Liver (tissue), 9 donors: Measurements from ENCODE around the gene NAP1L4. TPM values are rescaled to one million over a fixed set of nuclear protein-coding genes. Genes with fewer than 3 reads are reported as not detected.

Experiments
- DNase-seq: peaks from one replicate; pipeline ENCODE4 v3.0.0-alpha.2; 2017; ENCODE audit warnings: low spot score
- H3K27ac ChIP-seq, 2 donors: one replicate each; pipeline ENCODE4 v1.7.0; 2013; ENCODE audit warnings: inconsistent platforms in 2 of 2, low read length in 2 of 2, control low read depth in 1 of 2, low read depth in 1 of 2, mild to moderate bottlenecking in 1 of 2
- H3K27me3 ChIP-seq, 4 donors: one replicate each; pipeline versions ENCODE4 v1.6.1 to v1.7.0; 2013; ENCODE audit warnings: low read length in 3 of 4, inconsistent platforms in 1 of 4, mild to moderate bottlenecking in 1 of 4, moderate library complexity in 1 of 4; ENCODE audit not compliant: control insufficient read depth in 4 of 4, insufficient read depth in 4 of 4
- H3K36me3 ChIP-seq, 4 donors: one replicate each; pipeline versions ENCODE4 v1.6.1 to v1.7.0; 2013; ENCODE audit warnings: low read length in 3 of 4, mild to moderate bottlenecking in 3 of 4, low read depth in 1 of 4, moderate library complexity in 1 of 4; ENCODE audit not compliant: control insufficient read depth in 4 of 4, insufficient read depth in 3 of 4
- H3K4me1 ChIP-seq, 4 donors: one replicate each; pipeline versions ENCODE4 v1.6.1 to v1.7.0; 2013; ENCODE audit warnings: low read length in 3 of 4, mild to moderate bottlenecking in 3 of 4, moderate library complexity in 1 of 4; ENCODE audit not compliant: control insufficient read depth in 4 of 4, insufficient read depth in 4 of 4
- H3K4me3 ChIP-seq, 3 donors: one replicate each; pipeline versions ENCODE4 v1.6.1 to v1.7.0; 2013; ENCODE audit warnings: low read length in 3 of 3, control low read depth in 1 of 3, low read depth in 1 of 3, mild to moderate bottlenecking in 1 of 3
- H3K9ac ChIP-seq, 2 donors: one replicate each; pipeline ENCODE4 v1.7.0; 2013; ENCODE audit warnings: low read length in 2 of 2, mild to moderate bottlenecking in 2 of 2, moderate library complexity in 2 of 2, control low read depth in 1 of 2, low read depth in 1 of 2
- H3K9me3 ChIP-seq, 4 donors: one replicate each; pipeline versions ENCODE4 v1.6.1 to v1.7.0; 2013; ENCODE audit warnings: low read length in 3 of 4; ENCODE audit not compliant: control insufficient read depth in 4 of 4
- ATF3 ChIP-seq: IDR thresholded peaks from 2 replicates; pipeline ENCODE4 v1.6.1; 2016; ENCODE audit warnings: antibody characterized with exemption
- CTCF ChIP-seq: fragments of 150-350 bp; IDR thresholded peaks from 2 replicates; pipeline ENCODE4 v1.5.1; 2017; ENCODE audit warnings: improper control_type of control experiment, low read depth, low read length; ENCODE audit not compliant: missing input control
- EGR1 ChIP-seq, 2 donors: IDR thresholded peaks; 2 replicates each; pipeline ENCODE4 v1.6.1; 2016 to 2018; ENCODE audit warnings: antibody characterized with exemption in 2 of 2, low read depth in 2 of 2
- FOXA1 ChIP-seq: IDR thresholded peaks from 2 replicates; pipeline ENCODE4 v1.6.1; 2016; ENCODE audit warnings: antibody characterized with exemption
- FOXA2 ChIP-seq: IDR thresholded peaks from 2 replicates; pipeline ENCODE4 v1.6.1; 2016; ENCODE audit warnings: antibody characterized with exemption
- GABPA ChIP-seq, 2 donors: IDR thresholded peaks in 1 of 2; conservative IDR thresholded peaks in 1 of 2; 2 replicates each; pipeline ENCODE4 v1.6.1; 2016; ENCODE audit warnings: antibody characterized with exemption in 2 of 2, mild to moderate bottlenecking in 1 of 2, moderate library complexity in 1 of 2
- HNF4A ChIP-seq, 2 donors: conservative IDR thresholded peaks; 2 replicates each; pipeline ENCODE4 v1.6.1; 2016; ENCODE audit warnings: antibody characterized with exemption in 2 of 2, mild to moderate bottlenecking in 2 of 2
- HNF4G ChIP-seq: IDR thresholded peaks from 2 replicates; pipeline ENCODE4 v1.6.1; 2016; ENCODE audit warnings: antibody characterized with exemption
- JUND ChIP-seq, 2 donors: IDR thresholded peaks; 2 replicates each; pipeline ENCODE4 v1.6.1; 2016; ENCODE audit warnings: antibody characterized with exemption in 2 of 2
- MAX ChIP-seq: IDR thresholded peaks from 2 replicates; pipeline ENCODE4 v1.6.1; 2016; ENCODE audit warnings: antibody characterized with exemption
- NR2F2 ChIP-seq: IDR thresholded peaks from 2 replicates; pipeline ENCODE4 v1.6.1; 2016; ENCODE audit warnings: antibody characterized with exemption
- RAD21 ChIP-seq, 2 donors: IDR thresholded peaks; 2 replicates each; pipeline ENCODE4 v1.6.1; 2016; ENCODE audit warnings: antibody characterized with exemption in 2 of 2, mild to moderate bottlenecking in 2 of 2
- REST ChIP-seq: IDR thresholded peaks from 2 replicates; pipeline ENCODE4 v1.6.1; 2016; ENCODE audit warnings: antibody characterized with exemption, mild to moderate bottlenecking
- RXRA ChIP-seq, 2 donors: IDR thresholded peaks; 2 replicates each; pipeline ENCODE4 v1.6.1; 2017 to 2018; ENCODE audit warnings: antibody characterized with exemption in 2 of 2, mild to moderate bottlenecking in 1 of 2
- SP1 ChIP-seq: IDR thresholded peaks from 2 replicates; pipeline ENCODE4 v1.6.1; 2018; ENCODE audit warnings: antibody characterized with exemption, mild to moderate bottlenecking
- TAF1 ChIP-seq: conservative IDR thresholded peaks from 2 replicates; pipeline ENCODE4 v1.6.1; 2016; ENCODE audit warnings: antibody characterized with exemption, mild to moderate bottlenecking
- YY1 ChIP-seq: IDR thresholded peaks from 2 replicates; pipeline ENCODE4 v1.6.1; 2016; ENCODE audit warnings: antibody characterized with exemption, mild to moderate bottlenecking
- ZBTB33 ChIP-seq: IDR thresholded peaks from 2 replicates; pipeline ENCODE4 v1.6.1; 2016; ENCODE audit warnings: antibody characterized with exemption
- WGBS: extraction: QIAGEN DNeasy Blood & Tissue Kit; methylation state at CpG from one replicate; pipeline ENCODE4 v1.1.7; 2013; 5-methylcytosine and 5-hydroxymethylcytosine counted together
- polyA plus RNA-seq, 2 donors: library from polyadenylated mRNA; stranded (reverse) in 1 of 2; unstranded in 1 of 2; fragments of 200-250 nt in 1 of 2; fragments of >200 nt in 1 of 2; fragmentation: Nextera tagmentation in 1 of 2; extraction: Ambion mirVana in 1 of 2; gene quantifications; one replicate each; pipeline versions ENCODE4 v1.2.1 to v1.2.3, GENCODE V29; 2013 to 2015
- total RNA-seq, 2 donors: library from RNA; depleted of rRNA; stranded (reverse); fragments of >200 nt; gene quantifications; one replicate each; pipeline ENCODE4 v1.2.3, GENCODE V29; 2014
- donor health status: healthy.
- donor health status: healthy.
- donor health status: healthy.
- donor health status: healthy.
- donor health status: healthy.

The NAP1L4 gene
- total and polyA plus RNA-seq, 4 donors = 33.2 to 110 (median 46.7) TPM

GRCh38 chr11:2997406-2997805 is 5.3 kb upstream of the NAP1L4 start:
- no peak for DNase-seq
- H3K27ac ChIP-seq = no peak overlapping the region
- 94% methylated on average over 4 of the region's 4 CpGs for WGBS
- no peak overlapping the region for H3K9ac ChIP-seq
- no peaks in the 10 kb centered on the region for H3K9me3 ChIP-seq
- TF ChIP-seq MAX (no peak), REST (no peak), RXRA (IDR thresholded peaks at IDR 0.05) (no peak), JUND (IDR thresholded peaks at IDR 0.05) (no peak), EGR1 (IDR thresholded peaks at IDR 0.05; ENCODE audit: low read depth in 2 of 2) (no peak), NR2F2 (no peak), SP1 (no peak), FOXA1 (no peak), GABPA (IDR thresholded peaks at IDR 0.05 in 1 of 2, conservative IDR thresholded peaks at IDR 0.05 in 1 of 2) (no peak), ZBTB33 (no peak), HNF4G (no peak), HNF4A (conservative IDR thresholded peaks at IDR 0.05) (no peak), ATF3 (no peak), CTCF (no peak), YY1 (no peak), RAD21 (IDR thresholded peaks at IDR 0.05) (no peak), TAF1 (no peak)
- H3K4me3 ChIP-seq = no peak overlapping the region
- peaks cover 11 to 30% (median 27%) of the 10 kb centered on the region in 4 donors for H3K4me1 ChIP-seq
- H3K36me3 ChIP-seq = peaks cover 0 to 12% (median 4%) of the 10 kb centered on the region in 4 donors
- no peaks in the 10 kb centered on the region for H3K27me3 ChIP-seq

GRCh38 chr11:2996976-2997375 is 4.8 kb upstream of the NAP1L4 start:
- Histone ChIP-seq H3K9ac (no peak overlapping the region), H3K4me1 (peaks cover 11 to 28% (median 25%) of the 10 kb centered on the region in 4 donors), H3K4me3 (no peak overlapping the region), H3K27ac (no peak overlapping the region), H3K36me3 (peaks cover 0 to 8% (median 3%) of the 10 kb centered on the region in 4 donors), H3K9me3 (no peaks in the 10 kb centered on the region), H3K27me3 (no peaks in the 10 kb centered on the region)
- 89% methylated on average over 6 of the region's 6 CpGs for WGBS
- no peak for DNase-seq
- TF ChIP-seq HNF4G = no peak
- no peak for TF ChIP-seq HNF4A (conservative IDR thresholded peaks at IDR 0.05)
- no peak for TF ChIP-seq MAX
- no peak for TF ChIP-seq SP1
- no peak for TF ChIP-seq YY1
- no peak for TF ChIP-seq FOXA2
